VCaP (cell line): ENCODE data around the gene FSHR.

Experiments used
- H3K27ac ChIP-seq: fragments of 450-650 bp; 2 replicates; pipeline ENCODE4 v1.5.1; 2017
- CTCF ChIP-seq: fragments of 450-650 bp; conservative IDR thresholded peaks from 2 replicates; pipeline ENCODE4 v1.5.1; 2017; ENCODE audit warnings: mild to moderate bottlenecking, moderate library complexity

The FSHR gene

DNA sequence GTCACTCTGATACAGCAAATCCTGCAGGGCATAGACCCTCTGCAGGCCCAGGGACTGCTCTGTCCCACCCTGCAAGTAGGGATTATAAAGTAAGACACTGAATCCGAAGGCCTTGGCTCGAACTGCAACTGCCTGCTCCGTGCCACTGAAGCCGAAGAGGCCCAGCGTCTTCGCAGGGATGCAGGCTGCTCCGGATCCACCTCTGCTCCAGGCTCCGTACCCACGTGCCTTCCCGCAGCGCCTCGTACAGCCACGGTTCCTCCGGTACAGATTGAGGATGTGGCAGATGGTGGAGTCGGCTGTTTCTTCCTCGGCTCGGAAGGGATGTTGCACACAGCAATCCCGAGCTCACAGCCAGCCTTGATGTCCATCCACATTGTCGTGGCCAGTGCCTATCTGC is 238.4 kb downstream of the FSHR start:
- H3K27ac ChIP-seq, result no peak overlapping the region
- no peak for TF ChIP-seq CTCF

DNA sequence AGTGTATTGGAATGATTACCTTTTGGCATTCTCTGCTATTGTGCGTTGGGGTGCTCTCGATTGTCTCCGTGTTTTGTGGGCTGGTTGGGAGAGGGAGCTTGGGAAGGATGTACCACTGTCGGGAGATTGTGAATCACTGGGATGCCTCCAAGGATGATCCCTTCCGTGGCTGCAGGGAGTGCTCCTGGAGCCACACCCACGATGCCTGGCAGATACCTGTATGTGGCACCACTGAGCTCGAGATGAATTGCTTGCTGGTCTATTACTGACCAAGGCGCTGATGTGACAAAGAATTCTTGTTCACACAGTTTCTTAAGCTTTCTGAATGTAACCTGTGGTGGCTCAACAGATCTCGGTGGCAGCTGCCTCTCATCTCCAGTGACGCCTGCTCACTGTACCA is 239.1 kb downstream of the FSHR start:
- no peak overlapping the region for H3K27ac ChIP-seq

GRCh38 chr2:48914477-48915089 is 239.7 kb downstream of the FSHR start:
- TF ChIP-seq CTCF, result no peak
- H3K27ac ChIP-seq, result no peak overlapping the region

More for the DNA sequence above, 239.1 kb downstream of the FSHR start:
- TF ChIP-seq CTCF, result no peak
